B cell (primary cell): Measurements from ENCODE around the gene PML. TPM values are rescaled to one million over a fixed set of nuclear protein-coding genes. Genes with fewer than 3 reads are reported as not detected.

Experiments
- ATAC-seq: fragments of 200-7000 bp; cut with Tn5 transposase; one replicate; pipeline ENCODE4 v1.10.0; 2021; ENCODE audit warnings: low read depth, mild to moderate bottlenecking, moderate number of reproducible peaks, moderate library complexity
- CTCF ChIA-PET: fragments of 350-600 bp; sonication (Branson Sonifier 250); formaldehyde crosslinking; loops from one replicate; lab custom pipeline; 2021; ENCODE audit warnings: antibody characterized with exemption, inconsistent platforms; lab: Charles Lee
- POLR2A ChIA-PET: fragments of 350-600 bp; sonication (Branson Sonifier 250); formaldehyde crosslinking; loops from one replicate; lab custom pipeline; 2021; ENCODE audit warnings: antibody characterized with exemption; lab: Charles Lee
- DNase-seq: peaks from one replicate; pipeline ENCODE4 v3.0.0; 2013
- H2AFZ ChIP-seq: 2 replicates; pipeline ENCODE4 v1.6.1; 2012; ENCODE audit warnings: mild to moderate bottlenecking, low read depth, low read length; ENCODE audit not compliant: insufficient read depth, poor library complexity, severe bottlenecking
- H3K27ac ChIP-seq, 2 donors: 1 replicate in 1 of 2; 2 replicates in 1 of 2; pipeline ENCODE4 v1.5.1; 2012 to 2013; ENCODE audit warnings: low read length in 2 of 2, mild to moderate bottlenecking in 2 of 2, moderate library complexity in 1 of 2
- H3K27me3 ChIP-seq, 4 experiments: fragments of 200-600 bp in 1 of 4; sonication (generic) in 1 of 4; replicated peaks in 1 of 4; 1 replicate in 2 of 4; 2 replicates in 2 of 4; pipeline versions ENCODE4 v1.6.1 to v1.7.0; 2013 to 2016; ENCODE audit warnings: low read length in 3 of 4, mild to moderate bottlenecking in 2 of 4, mixed read lengths in 1 of 4, moderate library complexity in 1 of 4; ENCODE audit not compliant: insufficient read depth in 4 of 4, control insufficient read depth in 3 of 4; ENCODE audit errors: control extremely low read depth in 1 of 4
- H3K36me3 ChIP-seq, 2 experiments: replicated peaks in 1 of 2; 1 replicate in 1 of 2; 2 replicates in 1 of 2; pipeline versions ENCODE4 v1.6.1 to v1.7.1; 2013; ENCODE audit warnings: low read length in 1 of 2; ENCODE audit not compliant: insufficient read depth in 2 of 2, control insufficient read depth in 1 of 2; ENCODE audit errors: control extremely low read depth in 1 of 2, extremely low read depth in 1 of 2
- H3K4me1 ChIP-seq, 2 donors: fragments of 200-600 bp in 1 of 2; sonication (generic) in 1 of 2; 1 replicate in 1 of 2; 2 replicates in 1 of 2; pipeline versions ENCODE4 v1.5.1 to v1.6.1; 2013 to 2017; ENCODE audit warnings: low read length in 2 of 2; ENCODE audit not compliant: control insufficient read depth in 2 of 2, insufficient read depth in 2 of 2
- H3K4me2 ChIP-seq: replicated peaks from 2 replicates; pipeline ENCODE3; 2012; ENCODE audit warnings: mild to moderate bottlenecking, low read depth, low read length; ENCODE audit not compliant: poor library complexity, severe bottlenecking
- H3K4me3 ChIP-seq, 5 experiments: fragments of 200-600 bp in 1 of 5; sonication (generic) in 1 of 5; 1 replicate in 3 of 5; 2 replicates in 2 of 5; pipeline versions ENCODE4 v1.5.1 to v1.7.0; 2011 to 2016; ENCODE audit warnings: low read length in 4 of 5, mild to moderate bottlenecking in 4 of 5, low read depth in 2 of 5, control low read depth in 1 of 5, moderate library complexity in 1 of 5; ENCODE audit not compliant: insufficient read depth in 1 of 5; ENCODE audit errors: control extremely low read depth in 1 of 5, extremely low read depth in 1 of 5
- H3K79me2 ChIP-seq: fragments of 200-600 bp; sonication (generic); one replicate; pipeline ENCODE4 v1.6.0; 2016; ENCODE audit warnings: low read length; ENCODE audit not compliant: control insufficient read depth, insufficient read depth
- H3K9ac ChIP-seq: fragments of 200-600 bp; sonication (generic); 2 replicates; pipeline ENCODE4 v1.6.1; 2017; ENCODE audit warnings: mild to moderate bottlenecking, low read length, moderate library complexity
- H3K9me3 ChIP-seq, 3 donors: one replicate each; pipeline versions ENCODE4 v1.6.1 to v1.7.1; 2013; ENCODE audit warnings: low read length in 2 of 3; ENCODE audit not compliant: control insufficient read depth in 2 of 3, insufficient read depth in 1 of 3; ENCODE audit errors: control extremely low read depth in 1 of 3
- H4K20me1 ChIP-seq: 2 replicates; pipeline ENCODE4 v1.6.0; 2012; ENCODE audit warnings: mild to moderate bottlenecking, low read length; ENCODE audit not compliant: insufficient read depth, control insufficient read depth, poor library complexity, severe bottlenecking
- H3K27ac Mint-ChIP-seq: one replicate; pipeline ENCODE4 v1.8.0; 2021; ENCODE audit warnings: mixed read lengths
- H3K27me3 Mint-ChIP-seq: one replicate; pipeline ENCODE4 v1.8.0; 2021; ENCODE audit warnings: mixed read lengths
- H3K4me1 Mint-ChIP-seq: one replicate; pipeline ENCODE4 v1.8.0; 2021; ENCODE audit warnings: mixed read lengths
- H3K4me3 Mint-ChIP-seq: one replicate; pipeline ENCODE4 v1.8.0; 2021; ENCODE audit warnings: mixed read lengths
- H3K9me3 Mint-ChIP-seq: one replicate; pipeline ENCODE4 v1.8.0; 2022; ENCODE audit warnings: mixed read lengths; ENCODE audit not compliant: insufficient read depth
- CTCF ChIP-seq: fragments of 200-600 bp; IDR thresholded peaks from one replicate; pipeline ENCODE4 v1.8.0; 2022; ENCODE audit warnings: antibody characterized with exemption, mild to moderate bottlenecking
- EZH2 ChIP-seq: IDR thresholded peaks from 2 replicates; pipeline ENCODE4 v1.6.1; 2012; ENCODE audit warnings: borderline replicate concordance, low read depth, mild to moderate bottlenecking, moderate library complexity, low read length; ENCODE audit not compliant: insufficient read depth, poor library complexity, severe bottlenecking
- WGBS: methylation state at CpG from one replicate; pipeline ENCODE4 v1.1.5; 2013; ENCODE audit warnings: missing lambda C conversion rate; ENCODE audit not compliant: insufficient coverage; 5-methylcytosine and 5-hydroxymethylcytosine counted together
- intact Hi-C: fragments of 100-400 bp; cut with micrococcal nuclease; formaldehyde crosslinking; loops from one replicate; pipeline ENCODE4 v1.10.0; 2022
- polyA plus RNA-seq: library from polyadenylated mRNA; depleted of rRNA; stranded (reverse); fragments of >200 nt; gene quantifications from 2 replicates; pipeline ENCODE4 v1.2.3, GENCODE V29; 2012
- total RNA-seq, 2 donors: library from RNA; stranded (reverse); fragments of 120-200 nt in 1 of 2; gene quantifications; 1 replicate in 1 of 2; 2 replicates in 1 of 2; pipeline versions ENCODE4 v1.2.3 to v1.2.4, GENCODE V29; 2013 to 2022

The PML gene
- total and polyA plus RNA-seq, 2 donors (not counting 1 experiment from before 2014, with no cell fraction given): 59.2 to 66.3 TPM

DNA sequence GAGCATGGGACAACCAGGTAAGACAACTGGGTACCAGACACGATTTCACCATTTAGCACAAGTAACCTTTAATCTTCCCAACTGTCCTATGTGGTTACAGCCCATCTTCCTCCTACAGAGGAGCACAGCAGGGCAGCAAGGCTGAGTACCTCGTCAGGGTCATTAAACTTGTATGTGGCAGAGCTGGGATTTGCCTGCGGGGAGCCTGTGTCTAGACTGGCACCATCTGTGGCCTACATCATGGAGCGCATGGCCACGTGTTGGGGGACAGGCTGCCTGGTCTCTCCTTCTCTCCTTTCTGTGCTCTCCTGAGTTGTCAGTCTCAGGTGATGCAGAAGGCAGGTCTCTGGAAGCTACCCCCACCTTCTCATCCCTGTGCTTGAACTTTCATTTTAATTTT, 55.6 kb downstream of the PML start:
- H3K9me3 ChIP-seq: no peaks in the 10 kb centered on the region
- Mint-ChIP-seq H3K4me3 (no peak overlapping the region), H3K27ac (no peak overlapping the region), H3K27me3 (no peaks in the 10 kb centered on the region), H3K9me3 (no peaks in the 10 kb centered on the region), H3K4me1 (peaks cover 16% of the 10 kb centered on the region)
- H3K4me1 ChIP-seq: peaks cover 10 to 12% of the 10 kb centered on the region in 2 donors
- H3K4me2 ChIP-seq: no peak overlapping the region
- ChIA-PET POLR2A (no interaction called here), CTCF (interaction anchor here (1.8 to 3.6 kb wide), 4 partner anchors 10 to 76 kb away, joined by 7 to 43 read pairs (median 12); partner anchors contain the start of gene PML)
- H3K4me3 ChIP-seq: no peak overlapping the region
- H3K27ac ChIP-seq: no peak overlapping the region
- intact Hi-C loops: no loop called here
- ATAC-seq (no peak), DNase-seq (no peak)
- H3K9ac ChIP-seq: no peak overlapping the region
- H3K27me3 ChIP-seq: no peaks in the 10 kb centered on the region
- H2AFZ ChIP-seq: no peak overlapping the region
- TF ChIP-seq CTCF (no peak), EZH2 (no peak)
- peaks cover 0 to 2% of the 10 kb centered on the region in 2 experiments for H3K36me3 ChIP-seq
- WGBS: 96% methylated on average over 3 of the region's 5 CpGs
- H4K20me1 ChIP-seq: no peaks in the 10 kb centered on the region
- no peaks in the 10 kb centered on the region for H3K79me2 ChIP-seq

DNA sequence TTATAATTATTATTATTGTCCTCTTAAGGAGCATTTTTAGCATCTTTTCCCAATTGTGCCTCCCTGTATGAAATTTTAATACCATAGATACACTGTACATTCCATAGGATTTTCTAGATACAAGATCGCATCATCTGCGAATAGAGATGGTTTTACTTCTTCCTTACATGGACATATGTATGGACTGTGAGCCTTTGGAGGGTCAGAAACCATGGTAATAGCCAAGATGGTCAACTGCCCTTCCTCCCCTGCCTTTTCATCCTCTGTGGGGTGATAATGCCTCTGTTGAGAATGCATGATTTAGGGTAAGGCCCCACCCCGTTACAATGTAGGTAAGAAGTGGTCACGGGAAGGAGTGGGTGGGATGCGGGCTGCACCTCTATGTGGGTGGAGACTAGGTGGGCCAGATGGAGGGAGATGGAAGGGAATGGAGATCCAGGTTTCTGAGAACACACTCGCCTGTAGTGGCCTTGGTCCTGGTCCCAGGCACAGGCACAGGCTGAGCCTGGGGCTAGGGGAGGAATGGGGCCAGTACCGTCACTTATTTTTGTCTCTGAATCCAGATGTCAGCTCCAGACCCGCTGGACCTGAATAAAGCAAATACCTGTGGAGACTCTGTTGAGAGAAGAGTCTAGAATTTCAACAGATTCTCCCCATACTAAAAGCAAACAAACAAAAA, 56.2 kb downstream of the PML start:
- CTCF ChIA-PET: interaction anchor here (0.7 to 3.2 kb wide), 3 partner anchors 10 to 269 kb away, joined by 3 to 15 read pairs (median 3); no protein-coding TSS in a partner anchor
- Histone ChIP-seq H4K20me1 (no peaks in the 10 kb centered on the region), H3K27ac (no peak overlapping the region), H3K9me3 (no peaks in the 10 kb centered on the region), H3K4me2 (no peak overlapping the region), H3K36me3 (no peaks in the 10 kb centered on the region), H3K79me2 (no peaks in the 10 kb centered on the region), H3K27me3 (no peaks in the 10 kb centered on the region), H3K4me1 (peaks cover 10 to 12% of the 10 kb centered on the region in 2 donors), H3K4me3 (no peak overlapping the region), H3K9ac (no peak overlapping the region), H2AFZ (no peak overlapping the region)
- ATAC-seq: no peak
- Mint-ChIP-seq H3K27me3 (no peaks in the 10 kb centered on the region), H3K4me1 (peaks cover 16% of the 10 kb centered on the region), H3K9me3 (no peaks in the 10 kb centered on the region), H3K27ac (no peak overlapping the region), H3K4me3 (no peak overlapping the region)
- TF ChIP-seq CTCF: no peak
- TF ChIP-seq EZH2: no peak
- intact Hi-C loops: no loop called here
- 93% methylated on average over 5 of the region's 8 CpGs for WGBS
- POLR2A ChIA-PET: no interaction called here
- DNase-seq: no peak
